Loucy (cell line): ENCODE results near the gene BTN1A1.

Source experiments
- H2AFZ ChIP-seq: fragments of 200-600 bp; sonication (generic); 2 replicates; pipeline ENCODE4 v1.6.0; 2016; ENCODE audit warnings: antibody characterized with exemption, mild to moderate bottlenecking, low read length, moderate library complexity
- H3F3A ChIP-seq: fragments of 200-600 bp; 2 replicates; pipeline ENCODE4 v1.6.0; 2016; ENCODE audit warnings: antibody characterized with exemption, low read depth, mild to moderate bottlenecking
- H3K27me3 ChIP-seq: fragments of 200-600 bp; sonication (generic); 2 replicates; pipeline ENCODE4 v1.6.1; 2014; ENCODE audit warnings: low read length, mild to moderate bottlenecking; ENCODE audit not compliant: insufficient read depth, poor library complexity, severe bottlenecking
- H3K36me3 ChIP-seq: fragments of 200-600 bp; sonication (generic); 2 replicates; pipeline ENCODE4 v1.6.1; 2016; ENCODE audit warnings: low read length; ENCODE audit not compliant: insufficient read depth
- H3K4me1 ChIP-seq: fragments of 200-600 bp; sonication (generic); 2 replicates; pipeline ENCODE4 v1.5.1; 2014; ENCODE audit warnings: low read length, mild to moderate bottlenecking; ENCODE audit not compliant: insufficient read depth, poor library complexity, severe bottlenecking
- H3K4me2 ChIP-seq: fragments of 200-600 bp; sonication (generic); 2 replicates; pipeline ENCODE4 v1.6.0; 2014; ENCODE audit warnings: antibody characterized with exemption, low read length, low read depth, mild to moderate bottlenecking; ENCODE audit not compliant: poor library complexity, severe bottlenecking
- H3K4me3 ChIP-seq: fragments of 200-600 bp; sonication (generic); 2 replicates; pipeline ENCODE4 v1.5.1; 2014; ENCODE audit warnings: low read length, mild to moderate bottlenecking, mixed read lengths; ENCODE audit not compliant: poor library complexity, severe bottlenecking
- H3K79me2 ChIP-seq: fragments of 200-600 bp; sonication (generic); 2 replicates; pipeline ENCODE4 v1.6.1; 2014; ENCODE audit warnings: low read length; ENCODE audit not compliant: insufficient read depth
- H3K9ac ChIP-seq: fragments of 200-600 bp; sonication (generic); 2 replicates; pipeline ENCODE4 v1.6.0; 2014; ENCODE audit warnings: mild to moderate bottlenecking, low read depth, low read length, moderate library complexity; ENCODE audit not compliant: poor library complexity, severe bottlenecking
- H3K9me2 ChIP-seq: fragments of 200-600 bp; sonication (generic); replicated peaks from 2 replicates; pipeline ENCODE4 v1.6.1; 2016; ENCODE audit warnings: low read depth, low read length, mixed read lengths
- H3K9me3 ChIP-seq: fragments of 200-600 bp; sonication (generic); 2 replicates; pipeline ENCODE4 v1.6.1; 2014; ENCODE audit warnings: mild to moderate bottlenecking, antibody characterized with exemption, low read length, low read depth; ENCODE audit not compliant: insufficient read depth
- H4K20me1 ChIP-seq: fragments of 200-600 bp; sonication (generic); 2 replicates; pipeline ENCODE4 v1.6.0; 2014; ENCODE audit warnings: antibody characterized with exemption, low read length, mild to moderate bottlenecking; ENCODE audit not compliant: insufficient read depth, poor library complexity, severe bottlenecking
- CTCF ChIP-seq: fragments of 200-600 bp; sonication (generic); conservative IDR thresholded peaks from 2 replicates; pipeline ENCODE4 v1.5.1; 2014; ENCODE audit warnings: mild to moderate bottlenecking, antibody characterized with exemption, low read length
- EZH2phosphoT487 ChIP-seq: fragments of 200-600 bp; IDR thresholded peaks from 2 replicates; pipeline ENCODE4 v1.6.1; 2018; ENCODE audit warnings: antibody characterized with exemption, mild to moderate bottlenecking, moderate library complexity, borderline replicate concordance

Gene BTN1A1

GRCh38 chr6:26497610-26498009, 2.5 kb upstream of the BTN1A1 start:
- H3K4me2 ChIP-seq, result no peak overlapping the region
- H4K20me1 ChIP-seq, result no peaks in the 10 kb centered on the region
- no peaks in the 10 kb centered on the region for H3K36me3 ChIP-seq
- H3F3A ChIP-seq, result no peaks in the 10 kb centered on the region
- no peaks in the 10 kb centered on the region for H3K79me2 ChIP-seq
- H3K9ac ChIP-seq, result no peak overlapping the region
- peak overlapping the region; percentile 20; the same call in 1 of the 2 replicates for H2AFZ ChIP-seq
- H3K27me3 ChIP-seq, result no peaks in the 10 kb centered on the region
- H3K4me1 ChIP-seq, result peaks cover 24% of the 10 kb centered on the region
- no peak overlapping the region for H3K4me3 ChIP-seq
- H3K9me3 ChIP-seq, result no peaks in the 10 kb centered on the region
- TF ChIP-seq CTCF (no peak), EZH2phosphoT487 (no peak)
- no peaks in the 10 kb centered on the region for H3K9me2 ChIP-seq

- H3K4me2 ChIP-seq, result peak overlapping the region; percentile 48
- H2AFZ ChIP-seq, result no peak overlapping the region
- no peak overlapping the region for H3K4me3 ChIP-seq
- H4K20me1 ChIP-seq, result no peaks in the 10 kb centered on the region
- no peaks in the 10 kb centered on the region for H3K36me3 ChIP-seq
- no peaks in the 10 kb centered on the region for H3K9me3 ChIP-seq
- H3K9ac ChIP-seq, result no peak overlapping the region
- no peaks in the 10 kb centered on the region for H3K79me2 ChIP-seq
- H3K9me2 ChIP-seq, result no peaks in the 10 kb centered on the region
- no peak for TF ChIP-seq CTCF
- TF ChIP-seq EZH2phosphoT487, result no peak
- no peaks in the 10 kb centered on the region for H3F3A ChIP-seq
- peaks cover 28% of the 10 kb centered on the region for H3K4me1 ChIP-seq
- no peaks in the 10 kb centered on the region for H3K27me3 ChIP-seq
These were observed 1.4 kb downstream of the BTN1A1 start for GRCh38 chr6:26501482-26501986.

GRCh38 chr6:26502165-26502564, 2.1 kb downstream of the BTN1A1 start:
- H2AFZ ChIP-seq, result no peak overlapping the region
- peak overlapping the region; percentile 13 for H3K4me3 ChIP-seq
- H3K27me3 ChIP-seq, result no peaks in the 10 kb centered on the region
- H3K9me2 ChIP-seq, result no peaks in the 10 kb centered on the region
- no peaks in the 10 kb centered on the region for H3K79me2 ChIP-seq
- H3K36me3 ChIP-seq, result no peaks in the 10 kb centered on the region
- H3F3A ChIP-seq, result no peaks in the 10 kb centered on the region
- peak overlapping the region; percentile 48 for H3K4me2 ChIP-seq
- H3K9me3 ChIP-seq, result no peaks in the 10 kb centered on the region
- TF ChIP-seq EZH2phosphoT487, result no peak
- TF ChIP-seq CTCF, result no peak
- no peaks in the 10 kb centered on the region for H4K20me1 ChIP-seq
- peaks cover 28% of the 10 kb centered on the region for H3K4me1 ChIP-seq
- peak overlapping the region; percentile 3 for H3K9ac ChIP-seq
